ENCODE data around the gene CATSPERD.
A peak's percentile ranks its signal among the peaks of the same experiment; 100 is the strongest.

DNA sequence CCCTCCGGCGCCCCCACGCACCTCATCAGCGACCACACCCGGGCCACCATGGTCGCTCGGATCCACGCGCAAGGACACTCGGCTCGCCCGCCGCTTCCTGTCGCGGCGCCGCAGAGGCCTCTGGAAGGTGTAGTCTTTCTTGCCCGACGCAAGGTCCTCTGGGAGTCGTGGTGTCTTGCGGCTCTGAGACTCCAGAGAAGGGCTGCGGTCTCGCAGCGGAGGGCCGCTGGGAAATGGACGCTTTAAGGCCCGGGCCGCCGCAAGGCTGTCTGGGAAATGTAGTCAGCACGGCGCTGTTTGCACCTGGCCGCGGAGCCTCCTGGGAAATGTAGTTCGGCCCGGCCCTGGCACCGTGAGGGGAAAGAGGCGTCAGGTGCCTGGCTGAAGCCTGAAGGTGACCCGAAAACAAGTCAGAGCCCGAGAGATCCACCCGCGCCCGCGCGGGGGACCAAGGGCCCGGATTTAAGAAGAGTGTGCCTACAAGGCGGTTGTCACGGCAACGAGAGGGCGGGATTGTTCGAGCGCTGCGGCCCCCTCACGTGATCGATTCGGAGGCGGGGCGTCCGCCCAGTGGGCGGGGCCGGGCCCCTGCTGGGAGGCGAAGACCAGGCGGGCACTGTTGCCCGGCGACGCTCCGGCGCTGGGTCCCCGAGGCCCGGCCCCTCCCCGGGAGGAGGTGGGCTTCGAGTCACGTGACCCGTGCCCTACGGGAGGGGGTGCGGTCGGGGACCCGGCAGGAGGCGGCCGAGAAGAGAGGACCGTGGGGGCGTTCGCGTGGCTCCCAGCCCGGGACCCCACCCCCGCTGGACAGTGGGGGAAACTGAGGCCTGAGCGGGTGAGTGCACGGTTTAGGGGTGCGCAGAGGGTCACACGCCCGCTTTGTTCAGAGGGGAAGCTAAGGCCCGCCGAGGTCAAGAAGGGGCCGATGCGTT, 39.7 kb upstream of the CATSPERD start, which contains the start of the genes HSD11B1L and MICOS13:
- TF ChIP-seq, protein P1, sequence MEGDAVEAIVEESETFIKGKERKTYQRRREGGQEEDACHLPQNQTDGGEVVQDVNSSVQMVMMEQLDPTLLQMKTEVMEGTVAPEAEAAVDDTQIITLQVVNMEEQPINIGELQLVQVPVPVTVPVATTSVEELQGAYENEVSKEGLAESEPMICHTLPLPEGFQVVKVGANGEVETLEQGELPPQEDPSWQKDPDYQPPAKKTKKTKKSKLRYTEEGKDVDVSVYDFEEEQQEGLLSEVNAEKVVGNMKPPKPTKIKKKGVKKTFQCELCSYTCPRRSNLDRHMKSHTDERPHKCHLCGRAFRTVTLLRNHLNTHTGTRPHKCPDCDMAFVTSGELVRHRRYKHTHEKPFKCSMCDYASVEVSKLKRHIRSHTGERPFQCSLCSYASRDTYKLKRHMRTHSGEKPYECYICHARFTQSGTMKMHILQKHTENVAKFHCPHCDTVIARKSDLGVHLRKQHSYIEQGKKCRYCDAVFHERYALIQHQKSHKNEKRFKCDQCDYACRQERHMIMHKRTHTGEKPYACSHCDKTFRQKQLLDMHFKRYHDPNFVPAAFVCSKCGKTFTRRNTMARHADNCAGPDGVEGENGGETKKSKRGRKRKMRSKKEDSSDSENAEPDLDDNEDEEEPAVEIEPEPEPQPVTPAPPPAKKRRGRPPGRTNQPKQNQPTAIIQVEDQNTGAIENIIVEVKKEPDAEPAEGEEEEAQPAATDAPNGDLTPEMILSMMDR (IDR thresholded peaks at IDR 0.05): peak in 1 of 3 donors; percentile 6
- TF ChIP-seq POLR2A (IDR thresholded peaks at IDR 0.05) (peak; percentile 24), POLR2AphosphoS5 (IDR thresholded peaks at IDR 0.05) (peak; percentile 74 to 79 (median 78))

Measured in breast epithelium (tissue), 3 donors.